ENCODE data around the gene LRRC23. TPM values are rescaled to one million over a fixed set of nuclear protein-coding genes. Genes with fewer than 3 reads are reported as not detected.
A peak's percentile ranks its signal among the peaks of the same experiment; 100 is the strongest.

The LRRC23 gene
- total RNA-seq, 6 experiments from 2014 or later, result 5.5 to 7.9 (median 6.6) TPM

DNA sequence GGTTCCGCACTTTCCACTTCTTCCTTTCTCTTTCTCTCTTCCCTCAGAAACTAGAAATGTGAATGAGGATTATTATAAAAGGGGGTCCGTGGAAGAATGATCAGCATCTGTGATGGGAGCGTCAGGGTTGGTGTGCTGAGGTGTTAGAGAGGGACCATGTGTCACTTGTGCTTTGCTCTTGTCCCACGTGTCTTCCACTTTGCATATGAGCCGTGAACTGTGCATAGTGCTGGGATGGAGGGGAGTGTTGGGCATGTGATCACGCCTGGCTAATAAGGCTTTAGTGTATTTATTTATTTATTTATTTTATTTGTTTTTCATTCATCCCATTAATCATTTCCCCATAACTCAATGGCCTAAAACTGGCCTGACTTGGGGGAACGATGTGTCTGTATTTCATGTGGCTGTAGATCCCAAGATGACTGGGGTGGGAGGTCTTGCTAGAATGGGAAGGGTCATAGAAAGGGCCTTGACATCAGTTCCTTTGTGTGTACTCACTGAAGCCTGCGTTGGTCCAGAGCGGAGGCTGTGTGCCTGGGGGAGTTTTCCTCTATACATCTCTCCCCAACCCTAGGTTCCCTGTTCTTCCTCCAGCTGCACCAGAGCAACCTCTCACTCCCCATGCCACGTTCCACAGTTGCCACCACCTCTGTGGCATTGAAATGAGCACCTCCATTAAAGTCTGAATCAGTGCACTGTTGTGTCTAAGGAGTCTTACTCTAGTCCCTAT is 18.5 kb downstream of the LRRC23 start:
- Mint-ChIP-seq H3K27me3 (ENCODE audit: insufficient read depth) (no peaks in the 10 kb centered on the region; the same call in 1 of the 2 replicates), H3K4me3 (no peak overlapping the region), H3K4me1 (ENCODE audit: low read depth) (peaks cover 38% of the 10 kb centered on the region), H3K9me3 (no peaks in the 10 kb centered on the region), H3K36me3 (ENCODE audit: low read depth) (no peaks in the 10 kb centered on the region), H3K27ac (no peak overlapping the region)
- no peak for DNase-seq
- TF ChIP-seq, protein P1, sequence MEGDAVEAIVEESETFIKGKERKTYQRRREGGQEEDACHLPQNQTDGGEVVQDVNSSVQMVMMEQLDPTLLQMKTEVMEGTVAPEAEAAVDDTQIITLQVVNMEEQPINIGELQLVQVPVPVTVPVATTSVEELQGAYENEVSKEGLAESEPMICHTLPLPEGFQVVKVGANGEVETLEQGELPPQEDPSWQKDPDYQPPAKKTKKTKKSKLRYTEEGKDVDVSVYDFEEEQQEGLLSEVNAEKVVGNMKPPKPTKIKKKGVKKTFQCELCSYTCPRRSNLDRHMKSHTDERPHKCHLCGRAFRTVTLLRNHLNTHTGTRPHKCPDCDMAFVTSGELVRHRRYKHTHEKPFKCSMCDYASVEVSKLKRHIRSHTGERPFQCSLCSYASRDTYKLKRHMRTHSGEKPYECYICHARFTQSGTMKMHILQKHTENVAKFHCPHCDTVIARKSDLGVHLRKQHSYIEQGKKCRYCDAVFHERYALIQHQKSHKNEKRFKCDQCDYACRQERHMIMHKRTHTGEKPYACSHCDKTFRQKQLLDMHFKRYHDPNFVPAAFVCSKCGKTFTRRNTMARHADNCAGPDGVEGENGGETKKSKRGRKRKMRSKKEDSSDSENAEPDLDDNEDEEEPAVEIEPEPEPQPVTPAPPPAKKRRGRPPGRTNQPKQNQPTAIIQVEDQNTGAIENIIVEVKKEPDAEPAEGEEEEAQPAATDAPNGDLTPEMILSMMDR (IDR thresholded peaks at IDR 0.05), result no peak

DNA sequence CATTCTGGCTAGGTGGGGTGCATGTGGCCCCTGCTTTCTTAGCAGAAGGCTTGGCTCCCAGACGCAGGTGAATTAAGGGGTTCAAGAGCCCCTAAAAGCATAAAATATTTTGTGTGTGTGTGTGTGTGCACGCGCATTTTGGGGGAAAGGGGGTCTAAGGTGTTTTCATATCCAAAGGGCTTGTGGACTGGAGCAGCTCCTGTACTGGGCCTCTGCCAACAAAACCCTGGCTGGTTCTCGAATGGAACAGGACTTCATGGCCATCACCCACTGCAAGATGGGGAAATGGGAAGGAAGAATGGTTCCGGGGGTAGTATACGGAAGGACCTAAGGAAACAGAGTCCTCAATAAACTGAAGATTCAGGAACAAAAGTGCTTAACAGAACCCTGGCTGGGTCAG is 19.2 kb downstream of the LRRC23 start:
- H3K4me1 Mint-ChIP-seq (ENCODE audit: low read depth), result peaks cover 38% of the 10 kb centered on the region
- DNase-seq, result no peak
- no peak overlapping the region for H3K4me3 Mint-ChIP-seq

GRCh38 chr12:6925239-6925539 is 20.6 kb downstream of the LRRC23 start:
- Mint-ChIP-seq H3K4me3 (peak overlapping the region; percentile 89), H3K4me1 (ENCODE audit: low read depth) (peaks cover 48% of the 10 kb centered on the region), H3K27me3 (ENCODE audit: insufficient read depth) (peaks cover 5% of the 10 kb centered on the region), H3K36me3 (ENCODE audit: low read depth) (peaks cover 16% of the 10 kb centered on the region), H3K27ac (peak overlapping the region; percentile 99), H3K9me3 (no peaks in the 10 kb centered on the region)
- TF ChIP-seq, protein P1 (IDR thresholded peaks at IDR 0.05), result no peak
- no peak for DNase-seq

More for the DNA sequence above, 19.2 kb downstream of the LRRC23 start:
- TF ChIP-seq, protein P1 (IDR thresholded peaks at IDR 0.05), result no peak
- Mint-ChIP-seq H3K36me3 (ENCODE audit: low read depth) (peaks cover 4% of the 10 kb centered on the region), H3K27me3 (ENCODE audit: insufficient read depth) (peaks cover 4% of the 10 kb centered on the region), H3K27ac (peak overlapping the region; percentile 99), H3K9me3 (no peaks in the 10 kb centered on the region)

DNA sequence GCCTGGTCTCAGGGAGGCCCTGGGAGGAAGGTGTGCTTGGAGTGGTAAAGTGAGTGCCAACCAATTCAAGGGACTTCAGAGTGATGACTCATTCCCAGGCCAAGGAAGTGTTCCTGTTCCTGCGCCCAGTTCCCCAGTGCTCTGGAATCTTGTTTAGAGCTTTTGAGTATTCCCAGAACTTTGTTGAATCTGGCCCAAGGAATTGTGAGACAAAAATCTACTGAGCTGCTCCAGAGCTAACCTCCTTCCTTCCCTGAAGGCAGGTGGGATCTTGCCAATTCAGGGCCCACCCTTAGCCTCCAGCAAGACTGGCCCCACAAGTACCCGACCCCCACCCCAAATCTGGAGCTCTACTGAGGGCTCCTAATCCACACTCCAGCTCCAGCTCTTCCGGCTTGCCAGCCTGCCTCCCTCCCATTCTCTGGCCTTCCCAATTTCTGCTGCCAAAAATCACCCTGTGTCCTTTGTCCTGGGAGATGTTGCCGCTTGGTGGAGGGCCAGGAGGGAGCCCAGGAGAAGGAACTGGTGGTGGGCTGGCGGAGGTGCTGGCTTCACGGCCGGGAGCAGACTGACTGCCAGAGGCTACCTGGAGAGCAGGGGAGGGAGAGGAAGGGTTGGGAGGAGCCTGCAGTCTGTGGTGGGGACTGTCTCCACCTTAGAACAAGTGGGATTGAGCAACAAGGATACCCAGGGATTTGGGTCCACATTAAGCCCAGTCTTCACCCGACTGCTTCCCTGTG is 21.1 kb downstream of the LRRC23 start:
- H3K4me1 Mint-ChIP-seq (ENCODE audit: low read depth), result peaks cover 53% of the 10 kb centered on the region
- H3K36me3 Mint-ChIP-seq (ENCODE audit: low read depth), result peaks cover 18% of the 10 kb centered on the region
- H3K27ac Mint-ChIP-seq, result peak overlapping the region; percentile 99
- TF ChIP-seq, protein P1 (IDR thresholded peaks at IDR 0.05), result no peak
- peak; percentile 88 for DNase-seq
- H3K4me3 Mint-ChIP-seq, result peak overlapping the region; percentile 89
- H3K27me3 Mint-ChIP-seq (ENCODE audit: insufficient read depth), result peaks cover 5% of the 10 kb centered on the region
- no peaks in the 10 kb centered on the region for H3K9me3 Mint-ChIP-seq

- Mint-ChIP-seq H3K27ac (peak within 1 kb of the TSS; percentile 99), H3K9me3 (no peaks in the 10 kb centered on the region), H3K4me3 (peak within 1 kb of the TSS; percentile 100), H3K4me1 (ENCODE audit: low read depth) (peaks cover 67% of the 10 kb centered on the region), H3K27me3 (ENCODE audit: insufficient read depth) (peaks cover 5% of the 10 kb centered on the region), H3K36me3 (ENCODE audit: low read depth) (peaks cover 18% of the 10 kb centered on the region)
- TF ChIP-seq, protein P1 (IDR thresholded peaks at IDR 0.05), result no peak
- peak; percentile 46 for DNase-seq
Observed at GRCh38 chr12:6927379-6928021, 22.9 kb downstream of the LRRC23 start, which contains the start of gene ATN1. ATN1 (plus strand) TSS chr12:6927959; CDS start chr12:6934002, 6,043 bp downstream.

Data from HFFc6 (cell line).